Urothelium cell line (cell line): ENCODE measurements around the gene SEMA3F.
A peak's percentile ranks its signal among the peaks of the same experiment; 100 is the strongest.

Source experiments
- DNase-seq: peaks from one replicate; pipeline ENCODE4 v3.0.0; 2011; ENCODE audit warnings: low spot score, mixed read lengths
- FAIRE-seq: peaks from 2 replicates; lab custom pipeline; 2011; peaks lifted over from hg19 to GRCh38; lab: Jason Lieb, UNC

Gene SEMA3F

GRCh38 chr3:50169232-50169832, 14.2 kb downstream of the SEMA3F start:
- DNase-seq (no peak), FAIRE-seq (no peak)

- FAIRE-seq (no peak), DNase-seq (no peak)
Observed at GRCh38 chr3:50169858-50170257, 14.7 kb downstream of the SEMA3F start.

GRCh38 chr3:50170689-50171088, 15.6 kb downstream of the SEMA3F start:
- no peak for FAIRE-seq

GRCh38 chr3:50171540-50172301, 16.6 kb downstream of the SEMA3F start:
- FAIRE-seq, result peak; percentile 59
- no peak for DNase-seq

More at GRCh38 chr3:50170689-50171088, 15.6 kb downstream of the SEMA3F start:
- peak; percentile 52 for DNase-seq

- DNase-seq (no peak), FAIRE-seq (no peak)
Observed at GRCh38 chr3:50172626-50173220, 17.6 kb downstream of the SEMA3F start.

- FAIRE-seq (peak; percentile 37), DNase-seq (no peak)
Observed at GRCh38 chr3:50173685-50174516, 18.8 kb downstream of the SEMA3F start.

- FAIRE-seq (no peak), DNase-seq (no peak)
Observed at GRCh38 chr3:50174517-50174895, 19.4 kb downstream of the SEMA3F start.

- FAIRE-seq, result no peak
- DNase-seq, result no peak
Observed at GRCh38 chr3:50174947-50175524, 19.9 kb downstream of the SEMA3F start.

- no peak for DNase-seq
- FAIRE-seq, result no peak
Observed at GRCh38 chr3:50177346-50177745, 22.2 kb downstream of the SEMA3F start.

- no peak for FAIRE-seq
- DNase-seq, result no peak
Observed at GRCh38 chr3:50179710-50180109, 24.6 kb downstream of the SEMA3F start.

GRCh38 chr3:50181985-50182384, 26.9 kb downstream of the SEMA3F start:
- FAIRE-seq, result no peak
- no peak for DNase-seq

GRCh38 chr3:50182533-50183099, 27.5 kb downstream of the SEMA3F start:
- no peak for DNase-seq
- no peak for FAIRE-seq

GRCh38 chr3:50183755-50184154, 28.6 kb downstream of the SEMA3F start:
- FAIRE-seq (no peak), DNase-seq (no peak)

GRCh38 chr3:50184242-50184978, 29.3 kb downstream of the SEMA3F start:
- FAIRE-seq (no peak), DNase-seq (no peak)

GRCh38 chr3:50185230-50185629, 30.1 kb downstream of the SEMA3F start:
- DNase-seq, result no peak
- FAIRE-seq, result no peak

GRCh38 chr3:50186096-50186495, 31.0 kb downstream of the SEMA3F start:
- FAIRE-seq (no peak), DNase-seq (no peak)

GRCh38 chr3:50187750-50188149, 32.6 kb downstream of the SEMA3F start:
- DNase-seq, result no peak
- FAIRE-seq, result no peak

- no peak for FAIRE-seq
- peak; percentile 73 for DNase-seq
Observed at GRCh38 chr3:50189274-50189673, 34.1 kb downstream of the SEMA3F start.

- FAIRE-seq, result peak; percentile 88
- no peak for DNase-seq
Observed at GRCh38 chr3:50189989-50190388, 34.9 kb downstream of the SEMA3F start.
